22Rv1 (cell line): ENCODE measurements around the gene DSCAML1.

Experiments
- ZFX ChIP-seq: fragments of 450-650 bp; IDR thresholded peaks from 2 replicates; pipeline ENCODE4 v1.6.1; 2017; ENCODE audit warnings: antibody characterized with exemption, borderline replicate concordance
- TF ChIP-seq, protein P1 (sequence below): fragments of 450-650 bp; IDR thresholded peaks from 2 replicates; pipeline ENCODE4 v1.5.1; 2017; ENCODE audit warnings: mild to moderate bottlenecking

DNA sequence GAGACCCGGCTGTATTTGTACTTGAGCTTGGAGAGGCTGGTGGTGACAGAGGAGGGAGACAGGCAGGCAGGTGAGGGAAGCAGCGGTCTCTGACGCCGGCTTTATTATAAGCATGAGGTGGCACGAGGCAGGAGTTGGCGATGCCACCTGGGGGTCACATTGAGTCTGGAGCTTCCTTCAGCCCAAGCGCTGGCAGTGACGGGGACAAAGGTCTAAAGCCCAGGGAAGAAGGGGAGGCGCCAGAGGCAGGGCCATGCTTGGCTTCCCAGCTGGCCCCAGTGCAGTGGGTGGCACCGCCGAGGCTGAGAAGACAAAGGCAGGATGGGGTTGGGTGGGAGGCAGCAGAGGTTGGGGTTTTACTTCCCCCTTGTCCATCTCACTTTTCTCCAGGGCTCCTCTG lies 23.1 kb upstream of the DSCAML1 start:
- TF ChIP-seq, protein P1, sequence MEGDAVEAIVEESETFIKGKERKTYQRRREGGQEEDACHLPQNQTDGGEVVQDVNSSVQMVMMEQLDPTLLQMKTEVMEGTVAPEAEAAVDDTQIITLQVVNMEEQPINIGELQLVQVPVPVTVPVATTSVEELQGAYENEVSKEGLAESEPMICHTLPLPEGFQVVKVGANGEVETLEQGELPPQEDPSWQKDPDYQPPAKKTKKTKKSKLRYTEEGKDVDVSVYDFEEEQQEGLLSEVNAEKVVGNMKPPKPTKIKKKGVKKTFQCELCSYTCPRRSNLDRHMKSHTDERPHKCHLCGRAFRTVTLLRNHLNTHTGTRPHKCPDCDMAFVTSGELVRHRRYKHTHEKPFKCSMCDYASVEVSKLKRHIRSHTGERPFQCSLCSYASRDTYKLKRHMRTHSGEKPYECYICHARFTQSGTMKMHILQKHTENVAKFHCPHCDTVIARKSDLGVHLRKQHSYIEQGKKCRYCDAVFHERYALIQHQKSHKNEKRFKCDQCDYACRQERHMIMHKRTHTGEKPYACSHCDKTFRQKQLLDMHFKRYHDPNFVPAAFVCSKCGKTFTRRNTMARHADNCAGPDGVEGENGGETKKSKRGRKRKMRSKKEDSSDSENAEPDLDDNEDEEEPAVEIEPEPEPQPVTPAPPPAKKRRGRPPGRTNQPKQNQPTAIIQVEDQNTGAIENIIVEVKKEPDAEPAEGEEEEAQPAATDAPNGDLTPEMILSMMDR, result no peak
- TF ChIP-seq ZFX, result no peak
